ENCODE data around the gene EYA2.

Gene EYA2

DNA sequence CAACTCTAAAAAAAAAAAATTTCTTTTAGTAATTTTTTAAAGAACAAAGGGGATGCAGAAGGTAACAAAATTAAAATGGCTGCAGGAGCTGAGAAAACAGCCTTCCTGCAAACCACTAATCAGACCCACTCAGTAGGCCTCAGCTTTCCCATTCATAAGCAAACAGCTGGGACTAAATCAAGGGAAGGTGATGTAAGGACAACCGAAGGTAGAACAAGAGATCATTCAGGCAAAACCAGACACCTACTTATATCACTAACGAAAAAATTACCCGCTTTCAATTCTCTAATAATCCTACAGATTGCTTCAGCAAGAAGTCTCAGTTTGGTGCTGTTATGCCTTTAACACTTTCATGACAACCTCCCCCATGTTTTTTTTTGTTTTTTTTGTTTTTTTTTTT lies 337.9 kb downstream of the EYA2 start:
- Histone ChIP-seq H3K27me3 (ENCODE audit: control insufficient read depth in 2 of 2, insufficient read depth in 2 of 2, low read length in 2 of 2) (no peaks in the 10 kb centered on the region), H3K4me1 (ENCODE audit: control insufficient read depth in 2 of 2, insufficient read depth in 2 of 2, low read length in 2 of 2) (no peaks in the 10 kb centered on the region), H3K27ac (ENCODE audit: low read depth in 2 of 2, low read length in 2 of 2) (no peak overlapping the region), H3K4me3 (ENCODE audit: low read length in 2 of 2) (no peak overlapping the region), H3K9me3 (ENCODE audit: control insufficient read depth in 2 of 2, low read length in 2 of 2) (no peaks in the 10 kb centered on the region), H3K36me3 (ENCODE audit: control insufficient read depth in 2 of 2, insufficient read depth in 2 of 2, low read length in 2 of 2) (peaks cover 45 to 67% of the 10 kb centered on the region in 2 donors), H3K9ac (ENCODE audit: low read depth in 1 of 2, low read length in 2 of 2) (no peak overlapping the region)

DNA sequence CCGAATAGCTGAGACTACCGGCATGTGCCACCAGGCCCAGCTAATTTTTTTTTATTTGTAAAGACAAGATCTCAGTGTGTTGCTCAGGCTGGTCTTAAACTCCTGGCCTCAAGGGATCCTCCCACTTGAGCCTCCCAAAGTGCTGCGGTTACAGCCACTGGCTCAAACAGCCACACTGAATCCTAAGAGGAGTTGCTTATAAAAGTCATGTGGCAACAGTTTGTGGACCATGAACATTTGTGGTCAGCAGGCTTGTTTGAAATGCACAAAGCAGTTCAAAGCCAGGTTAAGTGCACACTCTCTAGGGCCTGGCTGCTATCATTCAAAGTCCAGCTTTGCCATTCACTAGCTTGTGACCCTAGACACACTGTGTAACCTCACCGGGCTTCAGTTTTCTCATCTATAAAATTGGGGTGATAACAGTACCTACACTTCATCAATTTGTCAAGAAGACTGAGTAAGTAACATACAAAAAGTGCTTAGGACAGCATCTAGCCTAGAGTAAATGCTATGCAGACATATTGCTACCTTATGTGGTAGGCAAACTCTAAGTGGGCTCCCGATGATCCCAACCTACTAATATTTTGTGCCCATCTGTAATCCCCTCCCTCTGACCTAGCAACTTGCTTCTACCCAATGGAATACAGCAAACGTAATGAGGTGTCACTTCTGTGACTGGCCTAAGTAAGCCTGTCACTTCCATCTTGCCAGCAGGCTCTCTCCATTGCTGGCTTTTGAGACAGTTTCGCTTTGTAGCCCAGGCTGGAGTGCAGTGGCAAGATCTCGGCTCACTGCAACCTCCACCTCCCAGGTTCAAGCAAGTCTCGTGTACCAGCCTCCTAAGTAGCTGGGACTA lies 338.9 kb downstream of the EYA2 start:
- Histone ChIP-seq H3K9me3 (ENCODE audit: control insufficient read depth in 2 of 2, low read length in 2 of 2) (no peaks in the 10 kb centered on the region), H3K36me3 (ENCODE audit: control insufficient read depth in 2 of 2, insufficient read depth in 2 of 2, low read length in 2 of 2) (peaks cover 51 to 69% of the 10 kb centered on the region in 2 donors), H3K27ac (ENCODE audit: low read depth in 2 of 2, low read length in 2 of 2) (no peak overlapping the region), H3K9ac (ENCODE audit: low read depth in 1 of 2, low read length in 2 of 2) (no peak overlapping the region), H3K4me3 (ENCODE audit: low read length in 2 of 2) (no peak overlapping the region), H3K4me1 (ENCODE audit: control insufficient read depth in 2 of 2, insufficient read depth in 2 of 2, low read length in 2 of 2) (no peaks in the 10 kb centered on the region), H3K27me3 (ENCODE audit: control insufficient read depth in 2 of 2, insufficient read depth in 2 of 2, low read length in 2 of 2) (no peaks in the 10 kb centered on the region)

DNA sequence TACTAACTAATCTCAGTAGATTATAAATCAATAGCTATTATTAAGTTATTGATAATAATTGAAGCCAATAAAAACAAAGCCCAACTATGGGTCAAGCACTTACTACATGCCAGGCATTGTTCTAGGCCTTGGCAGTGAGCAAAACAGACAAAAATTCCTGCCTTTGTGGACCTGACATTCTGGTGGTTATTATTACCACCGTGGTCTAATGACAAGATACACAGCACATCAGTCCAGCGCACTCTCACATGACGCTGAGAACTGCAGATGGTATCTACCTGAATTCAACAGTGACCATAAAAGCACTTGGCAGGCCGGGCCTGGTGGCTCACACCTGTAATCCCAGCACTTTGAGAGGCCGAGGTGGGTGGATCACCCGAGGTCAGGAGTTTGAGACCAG lies 340.5 kb downstream of the EYA2 start:
- Histone ChIP-seq H3K36me3 (ENCODE audit: control insufficient read depth in 2 of 2, insufficient read depth in 2 of 2, low read length in 2 of 2) (peaks cover 49 to 64% of the 10 kb centered on the region in 2 donors), H3K4me1 (ENCODE audit: control insufficient read depth in 2 of 2, insufficient read depth in 2 of 2, low read length in 2 of 2) (no peaks in the 10 kb centered on the region)

DNA sequence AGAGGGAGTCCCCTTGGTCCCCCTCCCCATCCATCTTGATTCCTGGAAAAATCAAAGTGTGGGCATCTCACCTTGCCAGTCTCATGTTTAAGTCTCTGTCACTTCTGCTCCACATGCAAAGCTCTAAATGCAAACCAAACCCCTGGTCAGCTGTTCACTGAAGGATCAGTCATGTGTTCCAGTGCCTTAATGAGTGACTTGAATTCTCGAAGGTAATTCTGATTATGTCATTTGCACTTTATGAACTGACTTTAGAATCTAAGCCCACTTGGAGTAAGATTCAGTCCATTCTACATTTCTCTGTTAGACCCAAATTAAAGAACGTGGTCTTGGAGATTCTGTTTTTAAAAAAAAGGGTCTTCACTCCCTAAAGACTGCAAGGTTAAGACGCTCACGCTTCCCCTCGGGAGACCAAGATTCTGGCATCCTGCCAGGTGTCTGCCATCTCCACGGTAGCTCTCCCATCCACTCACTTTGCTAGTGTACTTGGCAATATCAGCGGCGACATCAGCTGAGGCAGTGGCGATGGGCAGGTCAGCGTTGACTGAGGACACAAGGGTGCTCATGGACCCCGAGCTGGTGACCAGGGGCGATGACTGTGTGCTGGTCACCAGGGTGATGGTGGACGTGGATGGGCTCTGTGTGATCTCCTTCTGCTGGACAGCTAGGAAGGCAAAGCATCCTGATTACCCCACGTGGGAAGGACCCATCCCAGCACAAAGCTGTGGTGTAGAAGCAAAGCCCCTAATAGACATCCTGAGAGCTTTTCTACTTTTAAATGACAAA lies 341.4 kb downstream of the EYA2 start:
- Histone ChIP-seq H3K4me1 (ENCODE audit: control insufficient read depth in 2 of 2, insufficient read depth in 2 of 2, low read length in 2 of 2) (no peaks in the 10 kb centered on the region), H3K9ac (ENCODE audit: low read depth in 1 of 2, low read length in 2 of 2) (no peak overlapping the region), H3K36me3 (ENCODE audit: control insufficient read depth in 2 of 2, insufficient read depth in 2 of 2, low read length in 2 of 2) (peaks cover 49 to 59% of the 10 kb centered on the region in 2 donors), H3K4me3 (ENCODE audit: low read length in 2 of 2) (no peak overlapping the region), H3K27me3 (ENCODE audit: control insufficient read depth in 2 of 2, insufficient read depth in 2 of 2, low read length in 2 of 2) (no peaks in the 10 kb centered on the region), H3K9me3 (ENCODE audit: control insufficient read depth in 2 of 2, low read length in 2 of 2) (no peaks in the 10 kb centered on the region), H3K27ac (ENCODE audit: low read depth in 2 of 2, low read length in 2 of 2) (no peak overlapping the region)

More for the DNA sequence above, 340.5 kb downstream of the EYA2 start:
- Histone ChIP-seq H3K9ac (ENCODE audit: low read depth in 1 of 2, low read length in 2 of 2) (no peak overlapping the region), H3K9me3 (ENCODE audit: control insufficient read depth in 2 of 2, low read length in 2 of 2) (no peaks in the 10 kb centered on the region), H3K4me3 (ENCODE audit: low read length in 2 of 2) (no peak overlapping the region), H3K27me3 (ENCODE audit: control insufficient read depth in 2 of 2, insufficient read depth in 2 of 2, low read length in 2 of 2) (no peaks in the 10 kb centered on the region), H3K27ac (ENCODE audit: low read depth in 2 of 2, low read length in 2 of 2) (no peak overlapping the region)

DNA sequence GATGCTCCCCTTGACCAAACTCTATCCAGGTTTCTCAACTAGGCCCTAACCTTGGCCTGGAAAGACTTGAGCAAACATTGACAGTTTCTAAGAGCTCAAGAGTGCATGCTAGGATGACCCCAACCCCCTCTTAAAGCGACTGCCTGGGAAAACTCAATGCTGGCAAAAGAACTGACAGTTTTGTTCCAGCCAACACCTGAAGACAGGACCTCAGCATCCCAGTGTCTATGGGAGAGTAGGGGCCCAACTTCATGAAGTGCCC lies 341.9 kb downstream of the EYA2 start:
- Histone ChIP-seq H3K4me1 (ENCODE audit: control insufficient read depth in 2 of 2, insufficient read depth in 2 of 2, low read length in 2 of 2) (peaks cover 0 to 3% of the 10 kb centered on the region in 2 donors), H3K36me3 (ENCODE audit: control insufficient read depth in 2 of 2, insufficient read depth in 2 of 2, low read length in 2 of 2) (peaks cover 46 to 57% of the 10 kb centered on the region in 2 donors), H3K27ac (ENCODE audit: low read depth in 2 of 2, low read length in 2 of 2) (no peak overlapping the region), H3K9ac (ENCODE audit: low read depth in 1 of 2, low read length in 2 of 2) (no peak overlapping the region), H3K27me3 (ENCODE audit: control insufficient read depth in 2 of 2, insufficient read depth in 2 of 2, low read length in 2 of 2) (no peaks in the 10 kb centered on the region), H3K4me3 (ENCODE audit: low read length in 2 of 2) (no peak overlapping the region), H3K9me3 (ENCODE audit: control insufficient read depth in 2 of 2, low read length in 2 of 2) (no peaks in the 10 kb centered on the region)

DNA sequence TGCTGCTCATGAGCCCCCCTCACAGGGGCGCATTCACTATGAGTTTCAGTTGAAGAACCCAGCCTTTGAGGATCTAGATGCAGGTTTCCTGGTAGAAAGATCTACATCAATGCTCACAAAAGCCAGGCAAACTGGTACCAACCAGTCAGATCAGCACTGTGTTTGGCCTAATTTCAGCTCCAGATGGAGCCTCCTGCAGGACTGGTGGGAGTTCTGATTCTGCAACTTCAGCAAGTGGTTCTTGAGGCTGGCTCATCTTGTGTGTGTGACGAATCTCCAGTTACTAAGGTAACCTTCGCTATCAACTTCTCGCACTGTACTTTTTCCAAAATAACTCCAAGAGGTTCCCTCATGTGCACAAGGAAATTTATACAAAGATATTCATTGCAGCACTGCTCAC lies 343.1 kb downstream of the EYA2 start:
- Histone ChIP-seq H3K36me3 (ENCODE audit: control insufficient read depth in 2 of 2, insufficient read depth in 2 of 2, low read length in 2 of 2) (peaks cover 46 to 56% of the 10 kb centered on the region in 2 donors), H3K4me1 (ENCODE audit: control insufficient read depth in 2 of 2, insufficient read depth in 2 of 2, low read length in 2 of 2) (peaks cover 3 to 8% of the 10 kb centered on the region in 2 donors), H3K9me3 (ENCODE audit: control insufficient read depth in 2 of 2, low read length in 2 of 2) (no peaks in the 10 kb centered on the region), H3K9ac (ENCODE audit: low read depth in 1 of 2, low read length in 2 of 2) (no peak overlapping the region), H3K27ac (ENCODE audit: low read depth in 2 of 2, low read length in 2 of 2) (no peak overlapping the region), H3K4me3 (ENCODE audit: low read length in 2 of 2) (no peak overlapping the region), H3K27me3 (ENCODE audit: control insufficient read depth in 2 of 2, insufficient read depth in 2 of 2, low read length in 2 of 2) (no peaks in the 10 kb centered on the region)

All from mucosa of rectum (tissue), 2 donors.